GM12873 (cell line): ENCODE measurements around the gene KRAS.

Source experiments
- CTCF ChIP-seq: IDR thresholded peaks from 2 replicates; pipeline ENCODE4 v1.5.1; 2012; ENCODE audit warnings: low read depth, mild to moderate bottlenecking, moderate library complexity, low read length, control low read depth; ENCODE audit not compliant: insufficient read depth; ENCODE audit errors: missing control alignments

The KRAS gene

GRCh38 chr12:25184132-25184531 is 66.6 kb downstream of the KRAS start:
- TF ChIP-seq CTCF = no peak

- no peak for TF ChIP-seq CTCF
Measured at GRCh38 chr12:25182765-25183164, 68.0 kb downstream of the KRAS start.

GRCh38 chr12:25162866-25163265 is 87.9 kb downstream of the KRAS start:
- TF ChIP-seq CTCF = no peak

GRCh38 chr12:25156061-25156460 is 94.7 kb downstream of the KRAS start:
- no peak for TF ChIP-seq CTCF

GRCh38 chr12:25155022-25155576 is 95.6 kb downstream of the KRAS start:
- peak; percentile 67 for TF ChIP-seq CTCF
